Measurements from ENCODE around the gene MED16. TPM values are rescaled to one million over a fixed set of nuclear protein-coding genes. Genes with fewer than 3 reads are reported as not detected.
A peak's percentile ranks its signal among the peaks of the same experiment; 100 is the strongest.

The MED16 gene
- total and polyA plus RNA-seq, 2 of the 13 experiments (the other 11 are each of a cell fraction or from before 2014, with no cell fraction given), result 13.3 to 14.8 TPM

DNA sequence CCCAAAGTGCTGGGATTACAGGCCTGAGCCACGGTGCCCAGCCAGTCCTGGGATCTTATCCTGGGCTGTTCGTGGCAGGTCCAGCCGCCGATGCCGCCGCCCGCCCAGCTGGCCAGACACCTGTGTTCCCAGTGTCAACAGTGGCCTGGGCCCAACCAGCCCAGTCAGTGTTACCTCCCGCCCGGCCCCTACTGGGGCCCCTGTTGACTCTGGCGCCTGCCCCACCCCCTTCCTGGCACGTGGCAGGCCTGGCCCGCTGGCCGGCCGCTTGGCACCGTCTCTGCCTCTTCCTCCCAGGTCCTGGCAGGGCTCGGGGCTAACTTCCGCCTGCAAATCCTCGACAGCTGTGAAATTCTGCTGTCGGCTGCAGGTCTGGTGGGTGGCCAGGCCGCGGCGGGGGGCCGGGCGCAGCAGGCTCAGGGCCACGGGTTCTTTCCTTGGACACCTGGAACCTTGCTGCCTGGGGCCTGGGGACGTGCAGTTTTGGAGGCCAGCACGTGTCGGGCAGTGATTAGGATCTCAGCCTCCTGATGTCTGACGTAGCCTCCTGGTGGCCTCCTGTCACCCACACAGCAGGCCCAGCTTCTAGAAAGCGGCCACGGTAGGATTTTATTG lies 42.0 kb upstream of the MED16 start (continued):
- TF ChIP-seq NFIC (IDR thresholded peaks at IDR 0.05; ENCODE audit: low read length), result no peak; the same call in 1 of the 2 replicates
- no peak for TF ChIP-seq ZNF841 (CRISPR knock-in tag; IDR thresholded peaks at IDR 0.05; ENCODE audit: borderline replicate concordance)
- TF ChIP-seq TBX2 (CRISPR knock-in tag; IDR thresholded peaks at IDR 0.05; ENCODE audit: borderline replicate concordance), result peak; percentile 99
- TF ChIP-seq ZNF709 (CRISPR knock-in tag; IDR thresholded peaks at IDR 0.05), result peak; percentile 64
- no peak for TF ChIP-seq JDP2 (CRISPR knock-in tag; IDR thresholded peaks at IDR 0.05; ENCODE audit: borderline replicate concordance)
- peak; percentile 67 for TF ChIP-seq RAD21 (CRISPR knock-in tag; IDR thresholded peaks at IDR 0.05)
- TF ChIP-seq MZF1 (CRISPR knock-in tag; IDR thresholded peaks at IDR 0.05; ENCODE audit: borderline replicate concordance), result no peak
- TF ChIP-seq, protein P1, sequence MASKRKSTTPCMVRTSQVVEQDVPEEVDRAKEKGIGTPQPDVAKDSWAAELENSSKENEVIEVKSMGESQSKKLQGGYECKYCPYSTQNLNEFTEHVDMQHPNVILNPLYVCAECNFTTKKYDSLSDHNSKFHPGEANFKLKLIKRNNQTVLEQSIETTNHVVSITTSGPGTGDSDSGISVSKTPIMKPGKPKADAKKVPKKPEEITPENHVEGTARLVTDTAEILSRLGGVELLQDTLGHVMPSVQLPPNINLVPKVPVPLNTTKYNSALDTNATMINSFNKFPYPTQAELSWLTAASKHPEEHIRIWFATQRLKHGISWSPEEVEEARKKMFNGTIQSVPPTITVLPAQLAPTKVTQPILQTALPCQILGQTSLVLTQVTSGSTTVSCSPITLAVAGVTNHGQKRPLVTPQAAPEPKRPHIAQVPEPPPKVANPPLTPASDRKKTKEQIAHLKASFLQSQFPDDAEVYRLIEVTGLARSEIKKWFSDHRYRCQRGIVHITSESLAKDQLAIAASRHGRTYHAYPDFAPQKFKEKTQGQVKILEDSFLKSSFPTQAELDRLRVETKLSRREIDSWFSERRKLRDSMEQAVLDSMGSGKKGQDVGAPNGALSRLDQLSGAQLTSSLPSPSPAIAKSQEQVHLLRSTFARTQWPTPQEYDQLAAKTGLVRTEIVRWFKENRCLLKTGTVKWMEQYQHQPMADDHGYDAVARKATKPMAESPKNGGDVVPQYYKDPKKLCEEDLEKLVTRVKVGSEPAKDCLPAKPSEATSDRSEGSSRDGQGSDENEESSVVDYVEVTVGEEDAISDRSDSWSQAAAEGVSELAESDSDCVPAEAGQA (IDR thresholded peaks at IDR 0.05; ENCODE audit: low read depth), result 0 out of 2 replicates have a peak, but pooled peaks have one; percentile 30
- TF ChIP-seq, protein P1 (CRISPR knock-in tag; IDR thresholded peaks at IDR 0.05; ENCODE audit: borderline replicate concordance), result no peak
- TF ChIP-seq SPEN (CRISPR knock-in tag; IDR thresholded peaks at IDR 0.05; ENCODE audit: low read depth), result peak; percentile 89
- no peak for TF ChIP-seq ATF7 (IDR thresholded peaks at IDR 0.05)
- peak; percentile 72 for TF ChIP-seq ATF7 (CRISPR knock-in tag; IDR thresholded peaks at IDR 0.05)
- TF ChIP-seq PHF5A (CRISPR knock-in tag; IDR thresholded peaks at IDR 0.05; ENCODE audit: low read depth, unreplicated experiment), result peak; percentile 85
- TF ChIP-seq, protein P2, sequence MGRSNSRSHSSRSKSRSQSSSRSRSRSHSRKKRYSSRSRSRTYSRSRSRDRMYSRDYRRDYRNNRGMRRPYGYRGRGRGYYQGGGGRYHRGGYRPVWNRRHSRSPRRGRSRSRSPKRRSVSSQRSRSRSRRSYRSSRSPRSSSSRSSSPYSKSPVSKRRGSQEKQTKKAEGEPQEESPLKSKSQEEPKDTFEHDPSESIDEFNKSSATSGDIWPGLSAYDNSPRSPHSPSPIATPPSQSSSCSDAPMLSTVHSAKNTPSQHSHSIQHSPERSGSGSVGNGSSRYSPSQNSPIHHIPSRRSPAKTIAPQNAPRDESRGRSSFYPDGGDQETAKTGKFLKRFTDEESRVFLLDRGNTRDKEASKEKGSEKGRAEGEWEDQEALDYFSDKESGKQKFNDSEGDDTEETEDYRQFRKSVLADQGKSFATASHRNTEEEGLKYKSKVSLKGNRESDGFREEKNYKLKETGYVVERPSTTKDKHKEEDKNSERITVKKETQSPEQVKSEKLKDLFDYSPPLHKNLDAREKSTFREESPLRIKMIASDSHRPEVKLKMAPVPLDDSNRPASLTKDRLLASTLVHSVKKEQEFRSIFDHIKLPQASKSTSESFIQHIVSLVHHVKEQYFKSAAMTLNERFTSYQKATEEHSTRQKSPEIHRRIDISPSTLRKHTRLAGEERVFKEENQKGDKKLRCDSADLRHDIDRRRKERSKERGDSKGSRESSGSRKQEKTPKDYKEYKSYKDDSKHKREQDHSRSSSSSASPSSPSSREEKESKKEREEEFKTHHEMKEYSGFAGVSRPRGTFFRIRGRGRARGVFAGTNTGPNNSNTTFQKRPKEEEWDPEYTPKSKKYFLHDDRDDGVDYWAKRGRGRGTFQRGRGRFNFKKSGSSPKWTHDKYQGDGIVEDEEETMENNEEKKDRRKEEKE (IDR thresholded peaks at IDR 0.05), result no peak
- TF ChIP-seq, protein P3, sequence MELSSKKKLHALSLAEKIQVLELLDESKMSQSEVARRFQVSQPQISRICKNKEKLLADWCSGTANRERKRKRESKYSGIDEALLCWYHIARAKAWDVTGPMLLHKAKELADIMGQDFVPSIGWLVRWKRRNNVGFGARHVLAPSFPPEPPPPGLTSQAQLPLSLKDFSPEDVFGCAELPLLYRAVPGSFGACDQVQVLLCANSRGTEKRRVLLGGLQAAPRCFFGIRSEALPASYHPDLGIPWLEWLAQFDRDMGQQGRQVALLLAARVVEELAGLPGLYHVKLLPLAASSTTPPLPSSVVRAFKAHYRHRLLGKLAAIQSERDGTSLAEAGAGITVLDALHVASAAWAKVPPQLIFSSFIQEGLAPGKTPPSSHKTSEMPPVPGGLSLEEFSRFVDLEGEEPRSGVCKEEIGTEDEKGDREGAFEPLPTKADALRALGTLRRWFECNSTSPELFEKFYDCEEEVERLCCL (CRISPR knock-in tag; IDR thresholded peaks at IDR 0.05; ENCODE audit: borderline replicate concordance), result no peak
- TF ChIP-seq SP1 (IDR thresholded peaks at IDR 0.05), result no peak
- peak; percentile 84 for TF ChIP-seq SP1 (CRISPR knock-in tag; IDR thresholded peaks at IDR 0.05)
- no peak for TF ChIP-seq KLF13 (CRISPR knock-in tag; IDR thresholded peaks at IDR 0.05)
- TF ChIP-seq, protein P4, sequence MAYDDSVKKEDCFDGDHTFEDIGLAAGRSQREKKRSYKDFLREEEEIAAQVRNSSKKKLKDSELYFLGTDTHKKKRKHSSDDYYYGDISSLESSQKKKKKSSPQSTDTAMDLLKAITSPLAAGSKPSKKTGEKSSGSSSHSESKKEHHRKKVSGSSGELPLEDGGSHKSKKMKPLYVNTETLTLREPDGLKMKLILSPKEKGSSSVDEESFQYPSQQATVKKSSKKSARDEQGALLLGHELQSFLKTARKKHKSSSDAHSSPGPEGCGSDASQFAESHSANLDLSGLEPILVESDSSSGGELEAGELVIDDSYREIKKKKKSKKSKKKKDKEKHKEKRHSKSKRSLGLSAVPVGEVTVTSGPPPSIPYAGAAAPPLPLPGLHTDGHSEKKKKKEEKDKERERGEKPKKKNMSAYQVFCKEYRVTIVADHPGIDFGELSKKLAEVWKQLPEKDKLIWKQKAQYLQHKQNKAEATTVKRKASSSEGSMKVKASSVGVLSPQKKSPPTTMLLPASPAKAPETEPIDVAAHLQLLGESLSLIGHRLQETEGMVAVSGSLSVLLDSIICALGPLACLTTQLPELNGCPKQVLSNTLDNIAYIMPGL (CRISPR knock-in tag; IDR thresholded peaks at IDR 0.05; ENCODE audit: borderline replicate concordance in 1 of 2, low read depth in 1 of 2), result peak; percentile 59 to 71; a peak in 2 of 4 replicates
